Measurements from ENCODE around the gene CD164. TPM values are rescaled to one million over a fixed set of nuclear protein-coding genes. Genes with fewer than 3 reads are reported as not detected.
A peak's percentile ranks its signal among the peaks of the same experiment; 100 is the strongest.
"Not testable (repeated sequence)": the region's sequence is repeated elsewhere in the genome, so short reads cannot be mapped to it uniquely, and the experiment has no call there.

The CD164 gene
- total RNA-seq, 3 donors from 2014 or later = 337 to 845 (median 513) TPM

DNA sequence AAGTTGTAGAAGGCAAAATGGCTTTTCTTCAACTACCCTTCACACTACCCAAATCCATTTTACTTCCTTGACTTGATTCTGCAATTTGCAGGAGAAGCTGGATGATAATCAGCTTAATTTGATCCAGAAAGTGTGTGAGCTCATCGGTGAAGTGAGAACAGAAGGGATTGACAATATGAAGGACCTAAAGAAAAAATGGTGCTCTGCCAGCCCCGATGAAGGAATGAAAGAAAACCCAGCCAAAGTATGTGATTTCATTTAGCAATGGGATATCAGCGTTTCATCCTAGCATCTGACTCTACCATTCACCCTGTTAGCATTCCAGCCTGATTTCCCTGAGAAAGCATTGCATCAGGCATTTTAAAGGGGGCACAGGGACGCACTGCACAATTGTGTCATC lies 41.5 kb downstream of the CD164 start:
- Histone ChIP-seq H3K9me3 (no peaks in the 10 kb centered on the region), H3K36me3 (ENCODE audit: low read depth) (no peaks in the 10 kb centered on the region), H3K4me3 (no peak overlapping the region), H3K4me1 (ENCODE audit: low read depth) (peaks cover 21% of the 10 kb centered on the region)
- DNase-seq (no peak), ATAC-seq (no peak)
- intact Hi-C loops (cut with DNase I, micrococcal nuclease) = no loop called here
- TF ChIP-seq, protein P1, sequence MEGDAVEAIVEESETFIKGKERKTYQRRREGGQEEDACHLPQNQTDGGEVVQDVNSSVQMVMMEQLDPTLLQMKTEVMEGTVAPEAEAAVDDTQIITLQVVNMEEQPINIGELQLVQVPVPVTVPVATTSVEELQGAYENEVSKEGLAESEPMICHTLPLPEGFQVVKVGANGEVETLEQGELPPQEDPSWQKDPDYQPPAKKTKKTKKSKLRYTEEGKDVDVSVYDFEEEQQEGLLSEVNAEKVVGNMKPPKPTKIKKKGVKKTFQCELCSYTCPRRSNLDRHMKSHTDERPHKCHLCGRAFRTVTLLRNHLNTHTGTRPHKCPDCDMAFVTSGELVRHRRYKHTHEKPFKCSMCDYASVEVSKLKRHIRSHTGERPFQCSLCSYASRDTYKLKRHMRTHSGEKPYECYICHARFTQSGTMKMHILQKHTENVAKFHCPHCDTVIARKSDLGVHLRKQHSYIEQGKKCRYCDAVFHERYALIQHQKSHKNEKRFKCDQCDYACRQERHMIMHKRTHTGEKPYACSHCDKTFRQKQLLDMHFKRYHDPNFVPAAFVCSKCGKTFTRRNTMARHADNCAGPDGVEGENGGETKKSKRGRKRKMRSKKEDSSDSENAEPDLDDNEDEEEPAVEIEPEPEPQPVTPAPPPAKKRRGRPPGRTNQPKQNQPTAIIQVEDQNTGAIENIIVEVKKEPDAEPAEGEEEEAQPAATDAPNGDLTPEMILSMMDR (IDR thresholded peaks at IDR 0.05) = no peak

DNA sequence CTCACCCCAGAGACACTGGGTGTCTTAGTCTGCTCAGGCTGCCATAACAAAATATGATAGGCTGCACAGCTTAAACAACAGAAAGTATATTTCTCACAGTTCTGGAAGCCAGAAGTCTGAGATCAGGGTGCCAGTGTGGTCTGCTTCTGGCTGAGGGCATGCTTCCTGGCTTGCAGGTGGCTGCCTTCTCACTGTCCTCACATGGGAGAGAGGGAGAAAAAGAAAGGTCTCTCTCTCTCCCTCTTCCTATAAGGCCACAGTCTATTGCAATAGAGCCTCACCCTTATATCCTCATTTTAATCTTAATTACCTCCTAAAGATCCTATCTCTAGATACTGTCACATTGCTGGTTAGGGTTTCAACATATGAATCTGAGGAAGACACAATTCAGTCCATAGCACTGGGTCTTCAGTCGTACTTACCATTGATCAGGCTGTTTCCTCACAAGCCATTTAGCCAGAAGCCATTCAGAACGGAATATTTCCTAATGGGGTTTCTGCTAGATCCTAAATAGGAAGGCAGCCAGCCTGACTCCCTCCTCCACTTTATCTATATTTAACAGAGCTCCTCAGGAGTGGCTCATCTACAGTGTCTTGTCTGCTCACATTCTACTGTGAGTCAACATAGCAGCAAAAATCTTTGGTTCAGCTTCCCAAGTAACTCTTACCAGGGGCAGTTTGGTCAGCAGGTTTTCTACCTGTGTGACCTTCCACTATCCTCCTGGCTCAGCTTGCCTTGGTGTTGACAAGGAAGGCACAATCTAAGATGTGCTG lies 42.2 kb downstream of the CD164 start:
- no peaks in the 10 kb centered on the region for H3K36me3 ChIP-seq (ENCODE audit: low read depth)
- intact Hi-C loops (cut with DNase I, micrococcal nuclease) = no loop called here
- TF ChIP-seq, protein P1 (IDR thresholded peaks at IDR 0.05) = no peak
- H3K4me1 ChIP-seq (ENCODE audit: low read depth) = peaks cover 22% of the 10 kb centered on the region
- DNase-seq (no peak), ATAC-seq (peak; percentile 6)
- H3K4me3 ChIP-seq = no peak overlapping the region
- no peaks in the 10 kb centered on the region for H3K9me3 ChIP-seq

DNA sequence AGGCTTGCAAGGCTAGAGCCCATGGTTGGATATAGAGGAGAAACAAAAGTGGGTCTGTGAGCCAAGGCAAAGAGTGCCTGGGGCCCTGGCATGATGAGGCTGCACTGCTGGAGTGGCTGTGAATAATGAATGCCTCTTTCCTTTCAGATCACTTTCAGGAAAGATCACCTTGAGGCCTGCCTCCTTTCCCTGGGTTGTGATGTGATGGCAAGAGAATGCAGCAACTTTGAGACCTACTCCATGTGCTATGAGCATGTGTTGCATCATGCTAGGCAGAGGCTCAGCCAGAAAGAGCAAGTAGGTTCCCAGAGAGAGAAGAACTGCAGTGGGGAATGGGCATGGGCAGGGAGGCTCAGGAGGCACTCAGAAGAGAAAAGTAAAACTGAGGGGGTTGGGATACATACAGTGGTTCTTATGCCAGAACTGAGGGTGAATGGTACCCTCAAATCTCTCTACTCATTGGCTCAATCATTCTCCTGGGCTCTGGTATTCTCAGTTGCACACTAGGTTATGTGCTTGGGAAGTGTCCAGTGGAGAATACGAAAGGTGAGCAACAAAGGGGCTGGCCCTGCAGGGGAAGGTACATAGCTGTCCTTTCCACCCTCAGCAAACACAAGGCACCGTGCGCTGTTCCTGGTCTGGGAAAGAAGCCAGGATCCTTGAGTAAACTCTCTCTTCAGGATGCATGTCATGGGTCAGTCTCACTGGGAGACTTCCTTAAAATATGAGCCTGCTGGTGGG lies 45.9 kb downstream of the CD164 start:
- Histone ChIP-seq H3K9me3 (no peaks in the 10 kb centered on the region), H3K4me3 (no peak overlapping the region), H3K4me1 (ENCODE audit: low read depth) (peaks cover 31% of the 10 kb centered on the region), H3K36me3 (ENCODE audit: low read depth) (no peaks in the 10 kb centered on the region)
- ATAC-seq = peak; percentile 90
- intact Hi-C loops (cut with DNase I, micrococcal nuclease) = no loop called here
- TF ChIP-seq, protein P1 (IDR thresholded peaks at IDR 0.05) = no peak
- peak; percentile 77 to 84 (median 81) for DNase-seq

DNA sequence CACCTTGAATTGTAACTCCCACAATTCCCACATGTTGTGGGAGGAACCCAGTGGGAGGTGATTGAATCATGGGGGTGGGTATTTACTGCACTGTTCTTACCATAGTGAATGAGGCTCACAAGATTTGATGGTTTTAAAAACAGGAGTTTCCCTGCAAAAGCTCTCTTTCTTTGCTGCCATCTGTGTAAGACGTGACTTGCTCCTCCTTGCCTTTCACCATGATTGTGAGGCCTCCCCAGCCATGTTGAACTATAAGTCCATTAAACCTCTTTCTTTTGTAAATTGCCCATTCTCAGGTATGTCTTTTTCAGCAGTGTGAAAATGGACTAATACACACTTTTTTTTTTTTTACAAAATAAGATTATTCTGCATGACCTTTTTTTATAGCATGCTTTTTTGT lies 48.4 kb downstream of the CD164 start:
- intact Hi-C loops (cut with DNase I, micrococcal nuclease) = not testable (repeated sequence)

DNA sequence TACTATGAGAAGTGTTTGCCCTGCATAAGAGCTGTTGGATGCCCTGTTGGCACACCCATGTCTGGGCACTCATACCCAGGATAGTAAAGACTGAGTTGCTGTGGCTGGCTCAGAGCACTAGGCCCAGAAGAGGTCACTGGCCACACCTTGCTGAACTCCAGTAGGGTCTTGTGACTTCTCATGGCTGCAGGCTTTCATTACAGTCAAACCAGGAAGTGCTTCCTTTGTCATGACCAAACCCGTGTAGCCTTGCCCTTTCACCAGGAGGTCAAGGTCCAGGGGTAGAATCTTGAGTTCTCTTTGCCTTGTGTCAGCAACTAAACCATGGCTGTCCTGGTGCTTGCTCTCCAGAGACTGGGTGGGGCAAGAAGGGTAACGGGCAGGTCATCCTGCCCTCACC lies 49.5 kb downstream of the CD164 start:
- TF ChIP-seq, protein P1 (IDR thresholded peaks at IDR 0.05) = no peak
- intact Hi-C loops (cut with DNase I, micrococcal nuclease) = no loop called here
- Histone ChIP-seq H3K4me3 (no peak overlapping the region), H3K4me1 (ENCODE audit: low read depth) (peaks cover 25% of the 10 kb centered on the region), H3K36me3 (ENCODE audit: low read depth) (no peaks in the 10 kb centered on the region), H3K9me3 (no peaks in the 10 kb centered on the region)
- peak; percentile 65 to 74 (median 67) for DNase-seq
- peak; percentile 83 for ATAC-seq

More for the DNA sequence above, 48.4 kb downstream of the CD164 start:
- H3K36me3 ChIP-seq (ENCODE audit: low read depth); H3K9me3 ChIP-seq; H3K4me3 ChIP-seq; ATAC-seq; DNase-seq: not testable (repeated sequence)
- peaks cover 25% of the 10 kb centered on the region for H3K4me1 ChIP-seq (ENCODE audit: low read depth)

DNA sequence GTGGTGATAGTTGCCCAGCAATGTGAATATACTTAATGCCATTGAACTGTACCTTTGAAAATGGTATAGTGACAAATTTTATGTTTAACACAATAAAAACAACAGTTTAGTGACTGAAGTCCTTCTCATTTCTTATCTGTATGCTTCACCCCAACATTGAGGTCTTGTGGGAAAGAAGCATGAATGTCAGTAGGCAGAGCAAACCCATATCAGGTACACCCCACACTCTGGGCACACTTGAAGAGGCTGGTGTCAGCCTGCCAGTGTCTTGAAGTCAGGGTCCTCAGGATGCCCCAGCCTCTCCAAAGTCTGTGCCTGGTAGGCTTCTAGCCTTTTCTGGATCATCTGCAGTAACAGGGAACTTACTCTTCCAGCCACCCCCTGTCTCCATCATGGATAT lies 51.2 kb downstream of the CD164 start:
- Histone ChIP-seq H3K4me3 (no peak overlapping the region), H3K4me1 (ENCODE audit: low read depth) (peaks cover 12% of the 10 kb centered on the region), H3K9me3 (no peaks in the 10 kb centered on the region), H3K36me3 (ENCODE audit: low read depth) (no peaks in the 10 kb centered on the region)
- intact Hi-C loops (cut with DNase I, micrococcal nuclease) = no loop called here
- no peak for ATAC-seq
- DNase-seq = no peak
- TF ChIP-seq, protein P1 (IDR thresholded peaks at IDR 0.05) = no peak
